Measurements from ENCODE around the gene CKAP4. TPM values are rescaled to one million over a fixed set of nuclear protein-coding genes. Genes with fewer than 3 reads are reported as not detected.

Gene CKAP4
- total and polyA plus RNA-seq, 10 of the 15 experiments (the other 5 are each of a cell fraction or from before 2014, with no cell fraction given) = 0.39 to 23.6 (median 11.1) TPM

- ATAC-seq (no peak), DNase-seq (ENCODE audit: low read depth, low spot score) (no peak), FAIRE-seq (no peak)
- CTCF ChIA-PET = no interaction called here
- Histone ChIP-seq H3K4me3 (no peak overlapping the region), H3K4me1 (ENCODE audit: control insufficient read depth, insufficient read depth, low read length) (no peaks in the 10 kb centered on the region), H2AFZ (ENCODE audit: control insufficient read depth, low read depth, low read length) (no peak overlapping the region), H3K27me3 (replicated peaks in 1 of 2; ENCODE audit: control insufficient read depth in 2 of 2, insufficient read depth in 2 of 2, low read length in 1 of 2) (peaks cover 0 to 2% of the 10 kb centered on the region in 2 experiments; a peak in 2 of 4 replicates), H3K79me2 (ENCODE audit: control insufficient read depth, insufficient read depth, low read length) (no peaks in the 10 kb centered on the region), H3K36me3 (ENCODE audit: control insufficient read depth in 2 of 2, insufficient read depth in 2 of 2, low read length in 1 of 2) (no peaks in the 10 kb centered on the region), H3K27ac (ENCODE audit: control insufficient read depth, insufficient read depth) (no peak overlapping the region), H3K9ac (ENCODE audit: control insufficient read depth, insufficient read depth, low read length) (no peak overlapping the region), H3K9me3 (replicated peaks; ENCODE audit: control insufficient read depth, insufficient read depth, low read length) (no peaks in the 10 kb centered on the region), H4K20me1 (ENCODE audit: control insufficient read depth, insufficient read depth) (no peaks in the 10 kb centered on the region), H3K4me2 (ENCODE audit: control insufficient read depth, insufficient read depth) (no peak overlapping the region)
- RAD21 ChIA-PET (ENCODE audit: unreplicated experiment) = no interaction called here
- SMC1A ChIA-PET (ENCODE audit: uncharacterized antibody, unreplicated experiment) = no interaction called here
- in situ Hi-C loops (cut with MboI) (no loop called here), intact Hi-C loops (cut with micrococcal nuclease; ENCODE audit: unreplicated experiment) (no loop called here)
- BruUV-seq (replicated peaks) = no TSS peak
- POLR2A ChIA-PET = no interaction called here
- 93% methylated on average over 4 of the region's 4 CpGs for WGBS (ENCODE audit: insufficient coverage, insufficient replicate concordance, low lambda C conversion rate, missing lambda C conversion rate)
- TF ChIP-seq RELB (IDR thresholded peaks at IDR 0.05; ENCODE audit: low read depth) (no peak), RELA (IDR thresholded peaks at IDR 0.05; ENCODE audit: borderline replicate concordance, partially characterized antibody) (no peak), POLR2AphosphoS5 (IDR thresholded peaks at IDR 0.05; ENCODE audit: low read length) (no peak), SUPT20H (IDR thresholded peaks at IDR 0.05; ENCODE audit: borderline replicate concordance, control insufficient read depth, low read depth, low read length) (no peak), SIN3A (IDR thresholded peaks at IDR 0.05; ENCODE audit: low read depth, low read length) (no peak), SP1 (IDR thresholded peaks at IDR 0.05; ENCODE audit: low read depth, low read length) (no peak), NR2C1 (IDR thresholded peaks at IDR 0.05) (no peak), ATF7 (IDR thresholded peaks at IDR 0.05; ENCODE audit: low read depth) (no peak), USF2 (IDR thresholded peaks at IDR 0.05; ENCODE audit: borderline replicate concordance, low read depth, low read length) (no peak), GABPA (IDR thresholded peaks at IDR 0.05; ENCODE audit: low read depth) (no peak), ZBTB33 (IDR thresholded peaks at IDR 0.05) (no peak), NFXL1 (IDR thresholded peaks at IDR 0.05; ENCODE audit: borderline replicate concordance) (no peak), MTA3 (IDR thresholded peaks at IDR 0.05; ENCODE audit: borderline replicate concordance, low read length) (no peak), SMAD1 (IDR thresholded peaks at IDR 0.05; ENCODE audit: low read depth, partially characterized antibody) (no peak), NFYB (IDR thresholded peaks at IDR 0.05; ENCODE audit: insufficient read depth, low read depth, low read length) (no peak), CEBPZ (IDR thresholded peaks at IDR 0.05; ENCODE audit: low read depth, low read length) (no peak), CHD1 (IDR thresholded peaks at IDR 0.05; ENCODE audit: low read depth, low read length) (no peak), ZNF24 (IDR thresholded peaks at IDR 0.05) (no peak), EED (IDR thresholded peaks at IDR 0.05; ENCODE audit: low read depth) (no peak)
Measured at GRCh38 chr12:106189341-106189740, 58.5 kb downstream of the CKAP4 start.
